Measurements from ENCODE around the gene APC2.

DNA sequence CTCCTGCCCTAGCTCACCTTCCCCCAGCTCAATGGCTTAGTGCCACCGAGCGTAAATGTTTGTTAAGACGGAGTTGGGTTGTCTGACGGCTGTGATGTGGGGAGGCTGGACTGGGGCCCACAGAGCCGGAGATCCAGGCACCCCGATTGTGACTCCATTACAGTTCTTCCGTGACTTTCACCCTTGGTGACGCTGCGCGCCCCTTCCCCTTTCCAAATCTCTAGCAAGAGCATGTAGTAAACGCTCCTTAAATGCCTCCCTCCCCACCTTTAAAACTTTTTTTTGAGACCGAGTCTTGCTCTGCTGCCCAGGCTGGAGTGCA lies 41.9 kb downstream of the APC2 start:
- TF ChIP-seq, protein P1, sequence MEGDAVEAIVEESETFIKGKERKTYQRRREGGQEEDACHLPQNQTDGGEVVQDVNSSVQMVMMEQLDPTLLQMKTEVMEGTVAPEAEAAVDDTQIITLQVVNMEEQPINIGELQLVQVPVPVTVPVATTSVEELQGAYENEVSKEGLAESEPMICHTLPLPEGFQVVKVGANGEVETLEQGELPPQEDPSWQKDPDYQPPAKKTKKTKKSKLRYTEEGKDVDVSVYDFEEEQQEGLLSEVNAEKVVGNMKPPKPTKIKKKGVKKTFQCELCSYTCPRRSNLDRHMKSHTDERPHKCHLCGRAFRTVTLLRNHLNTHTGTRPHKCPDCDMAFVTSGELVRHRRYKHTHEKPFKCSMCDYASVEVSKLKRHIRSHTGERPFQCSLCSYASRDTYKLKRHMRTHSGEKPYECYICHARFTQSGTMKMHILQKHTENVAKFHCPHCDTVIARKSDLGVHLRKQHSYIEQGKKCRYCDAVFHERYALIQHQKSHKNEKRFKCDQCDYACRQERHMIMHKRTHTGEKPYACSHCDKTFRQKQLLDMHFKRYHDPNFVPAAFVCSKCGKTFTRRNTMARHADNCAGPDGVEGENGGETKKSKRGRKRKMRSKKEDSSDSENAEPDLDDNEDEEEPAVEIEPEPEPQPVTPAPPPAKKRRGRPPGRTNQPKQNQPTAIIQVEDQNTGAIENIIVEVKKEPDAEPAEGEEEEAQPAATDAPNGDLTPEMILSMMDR (IDR thresholded peaks at IDR 0.05 in 8 of 11, conservative IDR thresholded peaks at IDR 0.05 in 3 of 11), result no peak
- no peak for TF ChIP-seq POLR2A (IDR thresholded peaks at IDR 0.05)
- TF ChIP-seq POLR2AphosphoS5 (IDR thresholded peaks at IDR 0.05), result no peak
